Hematopoietic multipotent progenitor cell treated with erythropoietin and hydrocortisone succinate and interleukin-3 and kit ligand, for 8 days (in vitro differentiated cells): Measurements from ENCODE around the gene RECK.
"Not testable (repeated sequence)": the region's sequence is repeated elsewhere in the genome, so short reads cannot be mapped to it uniquely, and the experiment has no call there.

Source experiments
- DNase-seq: peaks from one replicate; pipeline ENCODE4 v3.0.0-alpha.2; 2015

RECK gene

GRCh38 chr9:36064448-36065037, 27.8 kb downstream of the RECK start:
- DNase-seq, result no peak

DNA sequence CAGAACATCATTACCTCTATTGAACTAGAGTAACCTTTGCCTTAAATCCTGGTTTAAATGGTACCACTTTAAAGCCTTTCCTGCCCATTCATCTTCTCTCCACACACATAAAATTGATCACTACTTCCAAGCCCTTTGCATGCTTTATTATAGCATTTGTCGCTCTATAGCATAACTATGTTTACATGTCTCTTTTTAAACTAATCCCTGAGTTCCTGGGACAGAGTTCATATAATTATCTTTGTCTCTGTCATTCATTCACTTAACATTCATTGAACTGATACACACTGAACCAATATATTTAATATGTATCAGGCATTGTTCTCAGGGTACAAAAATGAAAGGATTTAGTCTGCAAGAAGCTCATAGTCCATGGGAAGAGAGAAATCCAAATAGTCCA, 37.3 kb downstream of the RECK start:
- DNase-seq, result no peak

GRCh38 chr9:36074870-36075532, 38.3 kb downstream of the RECK start:
- peak; percentile 69 for DNase-seq

DNA sequence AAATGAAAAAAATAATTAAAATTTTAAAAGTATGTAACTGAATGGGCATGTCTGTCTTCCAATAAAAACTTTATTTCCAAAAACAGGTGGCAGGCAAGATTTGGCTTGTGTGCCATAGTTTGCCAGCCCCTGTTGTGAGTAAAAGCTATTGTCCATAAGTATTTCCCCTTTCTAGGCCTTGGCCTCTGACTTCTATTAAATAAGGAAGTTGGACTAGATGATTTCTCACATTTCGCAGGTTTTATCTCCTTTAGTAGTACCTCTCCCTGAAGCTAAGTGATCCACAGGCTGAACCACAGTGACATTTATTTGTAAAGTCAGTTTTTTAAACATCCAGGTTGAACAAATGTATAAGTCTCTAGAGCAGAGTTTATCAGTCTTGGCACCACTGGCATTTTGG, 41.3 kb downstream of the RECK start:
- peak; percentile 8 for DNase-seq

- no peak for DNase-seq
Observed at GRCh38 chr9:36080519-36080918, 43.8 kb downstream of the RECK start.

DNA sequence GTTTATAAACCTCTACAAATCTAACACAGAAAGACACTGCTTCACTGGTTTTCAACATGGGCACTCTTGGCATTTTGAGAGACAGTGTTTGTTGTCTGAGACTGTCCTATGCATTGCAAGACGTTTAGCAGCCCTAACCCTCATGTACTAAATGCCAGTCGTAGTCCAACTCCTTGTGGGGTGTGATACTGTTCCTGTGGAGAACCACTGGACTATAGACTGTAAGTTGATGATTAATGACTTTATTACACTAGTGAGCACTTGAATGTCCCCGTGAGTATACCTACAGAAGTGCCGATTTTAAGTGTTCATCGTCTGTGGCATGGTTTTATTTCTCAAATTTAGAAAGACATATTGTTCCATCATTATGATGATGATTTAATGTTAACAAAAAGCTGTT, 46.2 kb downstream of the RECK start:
- no peak for DNase-seq

- DNase-seq, result peak; percentile 8
Observed at GRCh38 chr9:36086442-36086841, 49.7 kb downstream of the RECK start.

DNA sequence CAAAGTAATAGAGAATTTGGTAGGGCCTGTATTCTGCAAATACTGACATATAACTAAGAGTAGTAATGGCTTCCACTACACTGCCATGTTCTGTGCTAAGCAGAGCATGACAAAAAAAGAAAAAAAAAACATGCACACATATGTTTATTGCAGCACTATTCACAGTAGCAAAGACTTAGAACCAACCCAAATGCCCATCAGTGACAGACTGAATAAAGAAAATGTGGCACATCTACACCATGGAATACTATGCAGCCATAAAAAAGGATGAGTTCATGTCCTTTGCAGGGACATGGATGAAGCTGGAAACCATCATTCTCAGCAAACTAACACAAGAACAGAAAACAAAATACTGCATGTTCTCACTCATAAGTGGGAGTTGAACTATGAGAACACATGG, 50.3 kb downstream of the RECK start:
- not testable (repeated sequence) for DNase-seq

GRCh38 chr9:36088020-36088419, 51.3 kb downstream of the RECK start:
- DNase-seq, result no peak

DNA sequence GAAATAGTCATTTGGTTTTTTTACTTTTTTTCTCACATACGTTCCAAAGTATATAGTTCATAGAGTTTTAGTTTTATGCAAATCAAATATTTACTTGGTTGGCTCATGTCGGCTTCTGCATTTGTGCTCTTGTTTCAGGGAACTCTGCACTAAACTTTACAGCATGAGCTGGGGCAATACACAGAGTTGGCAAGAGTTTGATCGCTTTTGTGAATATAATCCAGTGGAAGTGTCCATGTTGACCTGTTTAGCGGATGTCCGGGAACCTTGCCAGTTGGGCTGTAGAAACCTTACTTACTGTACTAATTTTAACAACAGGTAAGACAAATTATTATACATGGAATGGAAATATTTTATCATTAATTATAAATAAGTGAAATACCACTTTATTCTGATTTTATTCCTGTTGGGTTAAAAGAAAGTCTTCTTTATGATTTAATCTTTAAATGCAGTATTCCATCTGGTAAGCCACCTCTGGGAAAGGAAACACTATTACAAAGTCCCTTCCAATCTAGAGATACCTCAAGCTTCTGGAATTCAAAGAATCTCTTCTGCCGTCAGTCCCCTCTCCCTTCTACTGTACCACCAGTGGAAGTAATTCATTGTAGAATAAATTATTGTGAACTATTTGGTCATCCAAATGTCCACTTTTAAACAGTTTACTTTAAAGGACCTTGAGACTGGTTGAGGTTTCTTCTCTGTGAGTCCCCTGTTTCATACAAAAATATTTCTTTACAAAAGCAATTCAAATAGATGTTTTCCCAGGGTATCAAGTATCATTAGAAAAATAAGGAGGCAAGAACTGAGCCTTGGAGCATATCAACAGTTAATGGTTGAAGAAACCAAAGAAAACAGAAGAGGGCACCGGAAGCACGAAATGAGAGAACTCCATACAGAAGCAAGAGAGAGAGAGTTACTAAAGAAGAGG, 54.6 kb downstream of the RECK start:
- DNase-seq, result no peak

DNA sequence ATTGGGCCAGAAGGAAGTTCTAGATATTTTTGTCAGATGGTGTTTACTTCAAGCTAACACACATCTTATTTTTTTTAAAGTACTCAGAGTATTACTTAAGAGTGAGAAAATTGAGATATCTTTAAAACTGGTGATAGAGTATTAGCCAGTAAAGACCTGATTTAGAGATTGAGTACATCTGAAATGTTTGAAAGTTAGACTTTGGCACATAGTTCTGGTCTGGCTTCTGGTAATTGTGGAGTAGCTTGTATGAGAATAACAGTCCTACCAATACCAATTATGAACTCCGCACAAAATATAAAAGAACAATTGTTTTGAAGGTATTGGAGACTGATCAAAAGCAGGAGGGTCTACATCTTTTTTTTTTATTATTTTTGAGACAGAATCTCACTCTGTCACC, 55.3 kb downstream of the RECK start:
- DNase-seq, result no peak

GRCh38 chr9:36092509-36093215, 55.9 kb downstream of the RECK start:
- no peak for DNase-seq

GRCh38 chr9:36093384-36093783, 56.7 kb downstream of the RECK start:
- DNase-seq, result no peak

DNA sequence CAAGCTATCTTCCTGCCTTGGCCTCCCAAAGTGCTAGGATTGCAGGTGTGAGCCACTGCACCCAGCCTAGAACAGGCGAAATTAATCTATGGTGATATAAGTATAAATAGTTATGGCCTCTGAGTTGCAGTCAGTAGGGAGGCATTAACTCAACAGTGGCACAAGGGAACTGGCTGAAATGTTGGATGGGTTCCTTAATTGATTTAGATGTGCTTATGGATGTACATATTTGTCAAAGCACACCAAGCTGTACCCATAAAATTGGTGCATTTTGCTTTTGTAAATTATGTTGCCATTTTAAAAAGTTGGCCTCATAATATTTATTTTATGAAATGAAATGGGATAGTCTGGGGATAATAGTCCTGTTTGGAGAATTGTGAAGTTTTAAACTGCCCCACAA, 63.0 kb downstream of the RECK start:
- no peak for DNase-seq

GRCh38 chr9:36100532-36100931, 63.8 kb downstream of the RECK start:
- no peak for DNase-seq

GRCh38 chr9:36101916-36102741, 65.4 kb downstream of the RECK start:
- peak; percentile 49 for DNase-seq

GRCh38 chr9:36102742-36103495, 66.2 kb downstream of the RECK start:
- DNase-seq, result peak; percentile 91

GRCh38 chr9:36109071-36109470, 72.4 kb downstream of the RECK start:
- no peak for DNase-seq

DNA sequence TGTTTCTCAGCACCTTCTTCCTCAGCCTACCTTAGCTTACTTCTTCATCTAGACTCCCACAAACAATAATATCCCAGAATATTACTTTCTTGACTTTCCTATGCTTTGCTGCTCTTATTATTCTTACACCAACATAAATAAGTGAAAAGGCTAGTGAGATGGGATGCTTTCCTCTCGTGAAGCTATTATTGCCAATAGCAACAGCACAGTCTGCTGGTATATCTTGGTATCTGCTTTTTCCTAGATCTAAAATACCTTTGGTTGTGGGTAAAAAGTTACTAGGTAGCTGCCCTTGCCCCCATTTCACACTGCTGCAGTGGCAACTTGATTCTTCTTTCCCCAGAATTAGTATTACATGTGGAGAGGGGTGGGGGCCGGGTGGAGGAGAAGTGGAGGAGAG, 73.7 kb downstream of the RECK start:
- DNase-seq, result no peak

- no peak for DNase-seq
Observed at GRCh38 chr9:36112516-36112915, 75.8 kb downstream of the RECK start.

- no peak for DNase-seq
Observed at GRCh38 chr9:36113999-36114398, 77.3 kb downstream of the RECK start.

DNA sequence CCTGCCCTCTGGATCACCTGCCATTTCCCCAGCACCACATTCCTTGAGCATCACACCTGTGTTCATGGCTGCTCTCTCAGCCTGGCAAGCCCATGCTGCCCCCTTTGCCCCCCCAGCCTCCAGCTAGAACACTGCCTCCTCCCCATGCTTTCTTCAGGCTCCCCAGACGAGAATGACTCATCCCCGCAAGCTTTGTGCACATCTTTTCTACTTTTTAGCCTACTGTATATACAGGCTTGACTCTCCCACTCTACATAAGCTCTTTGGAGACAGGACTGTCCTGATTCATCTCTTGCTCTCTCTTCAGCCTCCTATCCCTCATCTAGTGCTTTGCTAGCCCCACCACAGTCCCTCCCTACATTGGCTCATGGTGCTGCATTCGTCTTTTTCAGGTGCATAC, 79.9 kb downstream of the RECK start:
- no peak for DNase-seq
